Measurements from ENCODE around the gene RBPJL. TPM values are rescaled to one million over a fixed set of nuclear protein-coding genes. Genes with fewer than 3 reads are reported as not detected.

The RBPJL gene
- total and polyA plus RNA-seq, 2 of the 13 experiments (the other 11 are each of a cell fraction or from before 2014, with no cell fraction given) = not detected

DNA sequence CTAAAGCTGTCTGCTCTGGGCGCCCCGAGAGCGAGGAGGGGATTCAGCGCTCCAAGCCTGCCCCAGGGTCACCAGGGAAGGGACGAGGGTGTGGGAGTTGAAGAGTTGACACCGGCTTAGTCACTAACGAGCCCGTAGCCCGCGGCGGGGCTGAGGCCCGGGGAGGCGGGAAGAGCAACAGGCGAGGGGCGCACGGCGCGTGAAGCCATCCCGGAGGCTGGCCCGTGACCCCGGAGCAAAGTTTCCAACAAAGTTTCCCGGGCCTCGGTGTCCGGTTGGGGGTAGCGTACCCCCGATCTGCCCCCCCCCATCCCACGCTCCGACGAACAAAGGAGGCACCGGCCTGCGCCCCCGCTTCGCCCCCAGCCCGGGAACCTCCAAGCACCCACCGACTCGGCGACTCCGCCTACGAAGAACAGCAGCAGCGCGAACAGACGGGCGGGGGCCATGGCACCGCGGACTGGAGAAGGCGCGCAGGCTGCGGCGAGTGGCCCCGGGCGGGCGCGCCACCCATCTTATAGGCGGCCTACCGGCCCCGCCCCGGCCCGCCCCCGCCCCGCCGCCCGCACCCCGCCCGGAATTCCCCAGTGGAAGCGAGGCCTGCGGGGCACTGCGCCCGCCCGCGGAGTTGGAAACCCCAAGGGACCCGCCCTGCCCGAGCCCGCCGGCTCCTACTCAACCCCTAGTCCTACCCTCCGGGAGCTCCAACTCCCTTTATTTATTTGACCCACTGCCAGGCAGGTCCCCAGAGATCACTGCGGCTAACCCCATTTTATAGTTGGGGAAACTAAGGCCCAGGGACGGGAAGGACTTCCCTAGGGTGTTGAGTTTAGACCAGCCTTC, 41.5 kb downstream of the RBPJL start, which contains the start of gene SDC4 (continued):
- TF ChIP-seq ZBTB7B (CRISPR knock-in tag; IDR thresholded peaks at IDR 0.05) (no peak), ZFP36 (IDR thresholded peaks at IDR 0.05; ENCODE audit: borderline replicate concordance, low read depth, low read length, partially characterized antibody) (no peak), RFX3 (CRISPR knock-in tag; IDR thresholded peaks at IDR 0.05) (no peak), CBX5 (CRISPR knock-in tag; IDR thresholded peaks at IDR 0.05; ENCODE audit: borderline replicate concordance) (peak; percentile 62; the same call in 1 of the 2 replicates), MEIS1 (CRISPR knock-in tag; IDR thresholded peaks at IDR 0.05; ENCODE audit: borderline replicate concordance) (0 out of 2 replicates have a peak, but pooled peaks have one; percentile 70), KLF15 (CRISPR knock-in tag; IDR thresholded peaks at IDR 0.05; ENCODE audit: borderline replicate concordance) (peak; percentile 88; the same call in 1 of the 2 replicates), CEBPG (CRISPR knock-in tag; IDR thresholded peaks at IDR 0.05) (no peak), ZNF768 (CRISPR knock-in tag; IDR thresholded peaks at IDR 0.05) (peak; percentile 80; the same call in 1 of the 2 replicates), RARG (CRISPR knock-in tag; IDR thresholded peaks at IDR 0.05; ENCODE audit: low read depth) (0 out of 2 replicates have a peak, but pooled peaks have one; percentile 78), REPIN1 (CRISPR knock-in tag; IDR thresholded peaks at IDR 0.05; ENCODE audit: borderline replicate concordance, low read depth) (peak; percentile 41; the same call in 1 of the 2 replicates), ZZZ3 (CRISPR knock-in tag; IDR thresholded peaks at IDR 0.05; ENCODE audit: borderline replicate concordance) (no peak), ARHGAP35 (CRISPR knock-in tag; IDR thresholded peaks at IDR 0.05; ENCODE audit: borderline replicate concordance) (peak; percentile 80; the same call in 1 of the 2 replicates), SRY (CRISPR knock-in tag; IDR thresholded peaks at IDR 0.05) (peak; percentile 93), MED8 (CRISPR knock-in tag; IDR thresholded peaks at IDR 0.05; ENCODE audit: insufficient replicate concordance) (peak; percentile 78), KAT8 (CRISPR knock-in tag; IDR thresholded peaks at IDR 0.05) (peak; percentile 69), SOX5 (CRISPR knock-in tag; IDR thresholded peaks at IDR 0.05; ENCODE audit: borderline replicate concordance) (peak; percentile 14; the same call in 1 of the 2 replicates), MLLT10 (CRISPR knock-in tag; IDR thresholded peaks at IDR 0.05) (no peak), SMYD3 (CRISPR knock-in tag; IDR thresholded peaks at IDR 0.05) (no peak), RFXAP (CRISPR knock-in tag; IDR thresholded peaks at IDR 0.05; ENCODE audit: borderline replicate concordance) (no peak), FOXK2 (IDR thresholded peaks at IDR 0.05) (no peak), ZNF354B (CRISPR knock-in tag; IDR thresholded peaks at IDR 0.05) (0 out of 2 replicates have a peak, but pooled peaks have one; percentile 45), ZNF451 (CRISPR knock-in tag; IDR thresholded peaks at IDR 0.05) (0 out of 2 replicates have a peak, but pooled peaks have one; percentile 55)
- TF ChIP-seq, protein P1, sequence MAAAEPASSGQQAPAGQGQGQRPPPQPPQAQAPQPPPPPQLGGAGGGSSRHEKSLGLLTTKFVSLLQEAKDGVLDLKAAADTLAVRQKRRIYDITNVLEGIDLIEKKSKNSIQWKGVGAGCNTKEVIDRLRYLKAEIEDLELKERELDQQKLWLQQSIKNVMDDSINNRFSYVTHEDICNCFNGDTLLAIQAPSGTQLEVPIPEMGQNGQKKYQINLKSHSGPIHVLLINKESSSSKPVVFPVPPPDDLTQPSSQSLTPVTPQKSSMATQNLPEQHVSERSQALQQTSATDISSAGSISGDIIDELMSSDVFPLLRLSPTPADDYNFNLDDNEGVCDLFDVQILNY (CRISPR knock-in tag; conservative IDR thresholded peaks at IDR 0.05) = no peak; the same call in 1 of the 2 replicates
- TF ChIP-seq, protein P2, sequence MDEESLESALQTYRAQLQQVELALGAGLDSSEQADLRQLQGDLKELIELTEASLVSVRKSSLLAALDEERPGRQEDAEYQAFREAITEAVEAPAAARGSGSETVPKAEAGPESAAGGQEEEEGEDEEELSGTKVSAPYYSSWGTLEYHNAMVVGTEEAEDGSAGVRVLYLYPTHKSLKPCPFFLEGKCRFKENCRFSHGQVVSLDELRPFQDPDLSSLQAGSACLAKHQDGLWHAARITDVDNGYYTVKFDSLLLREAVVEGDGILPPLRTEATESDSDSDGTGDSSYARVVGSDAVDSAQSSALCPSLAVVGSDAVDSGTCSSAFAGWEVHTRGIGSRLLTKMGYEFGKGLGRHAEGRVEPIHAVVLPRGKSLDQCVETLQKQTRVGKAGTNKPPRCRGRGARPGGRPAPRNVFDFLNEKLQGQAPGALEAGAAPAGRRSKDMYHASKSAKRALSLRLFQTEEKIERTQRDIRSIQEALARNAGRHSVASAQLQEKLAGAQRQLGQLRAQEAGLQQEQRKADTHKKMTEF (CRISPR knock-in tag; IDR thresholded peaks at IDR 0.05) = peak; percentile 71
- TF ChIP-seq, protein P3, sequence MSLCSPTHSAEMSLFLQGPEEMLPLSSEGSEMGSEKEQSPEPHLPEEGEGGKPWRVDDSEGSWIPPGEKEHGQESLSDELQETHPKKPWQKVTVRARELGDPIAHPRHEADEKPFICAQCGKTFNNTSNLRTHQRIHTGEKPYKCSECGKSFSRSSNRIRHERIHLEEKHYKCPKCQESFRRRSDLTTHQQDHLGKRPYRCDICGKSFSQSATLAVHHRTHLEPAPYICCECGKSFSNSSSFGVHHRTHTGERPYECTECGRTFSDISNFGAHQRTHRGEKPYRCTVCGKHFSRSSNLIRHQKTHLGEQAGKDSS (CRISPR knock-in tag; IDR thresholded peaks at IDR 0.05; ENCODE audit: borderline replicate concordance, low read depth) = peak; percentile 89; the same call in 1 of the 2 replicates
- TF ChIP-seq, protein P4, sequence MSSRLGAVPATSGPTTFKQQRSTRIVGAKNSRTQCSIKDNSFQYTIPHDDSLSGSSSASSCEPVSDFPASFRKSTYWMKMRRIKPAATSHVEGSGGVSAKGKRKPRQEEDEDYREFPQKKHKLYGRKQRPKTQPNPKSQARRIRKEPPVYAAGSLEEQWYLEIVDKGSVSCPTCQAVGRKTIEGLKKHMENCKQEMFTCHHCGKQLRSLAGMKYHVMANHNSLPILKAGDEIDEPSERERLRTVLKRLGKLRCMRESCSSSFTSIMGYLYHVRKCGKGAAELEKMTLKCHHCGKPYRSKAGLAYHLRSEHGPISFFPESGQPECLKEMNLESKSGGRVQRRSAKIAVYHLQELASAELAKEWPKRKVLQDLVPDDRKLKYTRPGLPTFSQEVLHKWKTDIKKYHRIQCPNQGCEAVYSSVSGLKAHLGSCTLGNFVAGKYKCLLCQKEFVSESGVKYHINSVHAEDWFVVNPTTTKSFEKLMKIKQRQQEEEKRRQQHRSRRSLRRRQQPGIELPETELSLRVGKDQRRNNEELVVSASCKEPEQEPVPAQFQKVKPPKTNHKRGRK (CRISPR knock-in tag; IDR thresholded peaks at IDR 0.05) = no peak

Data from HepG2 (cell line).